HUDEP-2 (cell line): Measurements from ENCODE around the gene MAD2L2.
A peak's percentile ranks its signal among the peaks of the same experiment; 100 is the strongest.

Experiments used
- DNase-seq, 76 experiments: peaks; one replicate each; lab custom pipeline; 2025; ENCODE audit not compliant: unreplicated experiment in 76 of 76; lab: John Stamatoyannopoulos, UW

Gene MAD2L2

GRCh38 chr1:11681071-11681771 is at the start of gene MAD2L2:
MAD2L2 (minus strand) TSS chr1:11681148; CDS start chr1:11680601, 547 bp downstream.
- peak in 72 of 76 experiments; percentile 14 to 94 (median 77) for DNase-seq

- DNase-seq: no peak
These were observed 49.5 kb upstream of the MAD2L2 start for GRCh38 chr1:11730429-11730891.

GRCh38 chr1:11729498-11730428 is 48.8 kb upstream of the MAD2L2 start:
- DNase-seq: no peak

- no peak for DNase-seq
These were observed 48.2 kb upstream of the MAD2L2 start for GRCh38 chr1:11729155-11729497.

- DNase-seq: no peak
These were observed 47.3 kb upstream of the MAD2L2 start for GRCh38 chr1:11728126-11728806.

GRCh38 chr1:11727119-11727518 is 46.2 kb upstream of the MAD2L2 start:
- no peak for DNase-seq

GRCh38 chr1:11725616-11726015 is 44.7 kb upstream of the MAD2L2 start:
- DNase-seq: no peak

- DNase-seq: no peak
These were observed 41.6 kb upstream of the MAD2L2 start for GRCh38 chr1:11722538-11722937.

- DNase-seq: no peak
These were observed 40.4 kb upstream of the MAD2L2 start for GRCh38 chr1:11721311-11721710.

GRCh38 chr1:11720525-11720924 is 39.6 kb upstream of the MAD2L2 start:
- DNase-seq: no peak

- no peak for DNase-seq
These were observed 39.1 kb upstream of the MAD2L2 start for GRCh38 chr1:11720033-11720376.

GRCh38 chr1:11719313-11720032 is 38.5 kb upstream of the MAD2L2 start:
- peak in 59 of 76 experiments; percentile 7 to 70 (median 52) for DNase-seq

- no peak for DNase-seq
These were observed 34.1 kb upstream of the MAD2L2 start for GRCh38 chr1:11714831-11715575.

- no peak for DNase-seq
These were observed 32.1 kb upstream of the MAD2L2 start for GRCh38 chr1:11713095-11713494.

- DNase-seq: no peak
These were observed 31.3 kb upstream of the MAD2L2 start for GRCh38 chr1:11712285-11712684.

GRCh38 chr1:11711490-11711889 is 30.5 kb upstream of the MAD2L2 start:
- DNase-seq: no peak

GRCh38 chr1:11708554-11709350 is 27.8 kb upstream of the MAD2L2 start:
- no peak for DNase-seq

GRCh38 chr1:11707621-11708276 is 26.8 kb upstream of the MAD2L2 start:
- peak in 60 of 76 experiments; percentile 3 to 74 (median 38) for DNase-seq

GRCh38 chr1:11706292-11706691 is 25.3 kb upstream of the MAD2L2 start:
- no peak for DNase-seq
